ENCODE data around the gene BANP.
"Not testable (repeated sequence)": the region's sequence is repeated elsewhere in the genome, so short reads cannot be mapped to it uniquely, and the experiment has no call there.

Gene BANP

DNA sequence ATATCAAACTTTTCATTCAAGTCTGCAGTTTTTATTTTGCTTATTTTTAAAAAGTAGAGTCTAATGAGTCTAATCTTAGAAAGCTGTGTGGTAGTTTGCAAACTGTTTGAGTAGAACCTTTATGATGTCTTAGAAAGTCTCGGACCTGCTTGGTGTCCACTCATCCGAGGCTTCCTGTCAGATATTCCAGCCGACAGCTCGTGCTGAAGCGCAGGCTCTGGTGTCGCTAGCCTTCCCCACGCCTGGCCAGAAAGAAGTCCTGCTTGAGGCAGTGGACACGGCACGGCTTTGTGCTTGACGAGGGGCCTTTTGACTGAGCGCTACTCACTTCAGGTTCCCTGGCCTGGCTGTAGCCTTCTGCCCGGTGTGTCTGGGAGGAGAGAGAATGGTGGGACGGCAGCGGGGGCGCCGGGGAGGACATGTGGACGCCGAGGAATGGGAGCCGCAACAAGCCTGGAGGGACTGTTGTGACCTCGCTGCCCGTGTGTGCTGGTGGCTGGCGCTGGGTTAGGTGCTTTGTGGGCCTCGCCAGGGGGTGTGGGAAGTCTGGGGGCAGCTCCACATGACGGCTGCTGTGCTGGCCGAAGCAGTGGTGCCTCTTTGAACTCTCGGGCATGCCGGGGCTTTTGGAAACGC lies 33.5 kb downstream of the BANP start:
- TF ChIP-seq, protein P1, sequence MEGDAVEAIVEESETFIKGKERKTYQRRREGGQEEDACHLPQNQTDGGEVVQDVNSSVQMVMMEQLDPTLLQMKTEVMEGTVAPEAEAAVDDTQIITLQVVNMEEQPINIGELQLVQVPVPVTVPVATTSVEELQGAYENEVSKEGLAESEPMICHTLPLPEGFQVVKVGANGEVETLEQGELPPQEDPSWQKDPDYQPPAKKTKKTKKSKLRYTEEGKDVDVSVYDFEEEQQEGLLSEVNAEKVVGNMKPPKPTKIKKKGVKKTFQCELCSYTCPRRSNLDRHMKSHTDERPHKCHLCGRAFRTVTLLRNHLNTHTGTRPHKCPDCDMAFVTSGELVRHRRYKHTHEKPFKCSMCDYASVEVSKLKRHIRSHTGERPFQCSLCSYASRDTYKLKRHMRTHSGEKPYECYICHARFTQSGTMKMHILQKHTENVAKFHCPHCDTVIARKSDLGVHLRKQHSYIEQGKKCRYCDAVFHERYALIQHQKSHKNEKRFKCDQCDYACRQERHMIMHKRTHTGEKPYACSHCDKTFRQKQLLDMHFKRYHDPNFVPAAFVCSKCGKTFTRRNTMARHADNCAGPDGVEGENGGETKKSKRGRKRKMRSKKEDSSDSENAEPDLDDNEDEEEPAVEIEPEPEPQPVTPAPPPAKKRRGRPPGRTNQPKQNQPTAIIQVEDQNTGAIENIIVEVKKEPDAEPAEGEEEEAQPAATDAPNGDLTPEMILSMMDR (conservative IDR thresholded peaks at IDR 0.05; ENCODE audit: low read depth, low read length), result no peak
- no peak overlapping the region for H3K9ac ChIP-seq
- H2AFZ ChIP-seq (ENCODE audit: low read depth), result no peak overlapping the region
- H3K36me3 ChIP-seq (ENCODE audit: insufficient read depth), result no peaks in the 10 kb centered on the region
- H4K20me1 ChIP-seq (ENCODE audit: insufficient read depth), result no peaks in the 10 kb centered on the region
- H3K4me2 ChIP-seq, result no peak overlapping the region
- no peaks in the 10 kb centered on the region for H3K4me1 ChIP-seq (ENCODE audit: low read depth, poor library complexity, severe bottlenecking)
- H3K27ac ChIP-seq, result no peak overlapping the region
- no peak overlapping the region for H3K4me3 ChIP-seq (IDR thresholded peaks at IDR 0.05; ENCODE audit: insufficient read depth, low read depth, low read length)
- H3K27me3 ChIP-seq (ENCODE audit: insufficient read depth, low read depth), result no peaks in the 10 kb centered on the region
- no peaks in the 10 kb centered on the region for H3K79me2 ChIP-seq (ENCODE audit: insufficient read depth, low read depth)

DNA sequence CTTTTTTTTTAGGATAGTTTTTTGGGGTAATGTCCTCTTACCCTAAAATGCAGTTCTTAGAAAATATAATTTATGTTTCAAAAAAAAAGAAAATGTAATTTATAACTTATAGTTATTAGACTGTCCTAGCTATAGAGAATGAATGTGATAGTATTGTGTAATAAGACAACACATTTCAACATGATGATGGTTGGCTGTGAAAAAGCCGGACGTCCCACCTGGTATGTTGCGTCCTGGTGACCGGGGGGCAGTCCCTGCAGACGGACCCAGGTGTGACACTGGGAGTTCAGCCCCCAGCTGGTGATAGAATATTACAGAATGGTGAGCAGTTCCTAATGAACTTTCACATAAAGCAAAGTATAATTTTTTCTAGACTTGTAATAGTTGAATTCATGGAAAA lies 34.3 kb downstream of the BANP start:
- not testable (repeated sequence) for H3K27me3 ChIP-seq (ENCODE audit: insufficient read depth, low read depth); H3K79me2 ChIP-seq (ENCODE audit: insufficient read depth, low read depth); H3K4me2 ChIP-seq; H3K4me3 ChIP-seq (IDR thresholded peaks at IDR 0.05; ENCODE audit: insufficient read depth, low read depth, low read length); H3K9ac ChIP-seq; H4K20me1 ChIP-seq (ENCODE audit: insufficient read depth); H3K36me3 ChIP-seq (ENCODE audit: insufficient read depth); H3K4me1 ChIP-seq (ENCODE audit: low read depth, poor library complexity, severe bottlenecking); H2AFZ ChIP-seq (ENCODE audit: low read depth); H3K27ac ChIP-seq

DNA sequence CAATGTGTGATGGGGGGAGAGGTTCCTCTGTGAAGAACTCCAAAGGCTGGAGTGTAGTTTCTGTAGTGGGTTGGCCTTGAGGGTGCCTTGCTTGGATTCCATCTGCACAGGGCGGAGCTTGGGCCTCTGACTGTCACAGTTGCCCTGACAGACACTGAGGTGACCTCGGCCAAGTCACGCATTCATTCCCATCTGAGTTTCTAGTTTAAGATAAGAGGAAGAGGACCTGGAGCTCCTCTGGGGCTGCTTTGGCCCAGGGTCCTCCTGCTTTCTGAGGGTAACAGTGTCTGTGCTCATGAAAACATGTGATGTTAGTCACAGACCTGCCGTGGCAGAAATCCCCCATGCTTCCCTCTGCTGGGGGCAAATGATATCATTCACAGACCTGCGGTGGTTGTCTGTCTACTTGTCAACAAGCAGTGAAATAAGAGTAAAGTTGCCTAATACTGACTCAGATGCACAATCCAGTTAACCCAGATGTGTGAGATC lies 35.2 kb downstream of the BANP start:
- H3K27ac ChIP-seq, H3K4me2 ChIP-seq: not testable (repeated sequence)

DNA sequence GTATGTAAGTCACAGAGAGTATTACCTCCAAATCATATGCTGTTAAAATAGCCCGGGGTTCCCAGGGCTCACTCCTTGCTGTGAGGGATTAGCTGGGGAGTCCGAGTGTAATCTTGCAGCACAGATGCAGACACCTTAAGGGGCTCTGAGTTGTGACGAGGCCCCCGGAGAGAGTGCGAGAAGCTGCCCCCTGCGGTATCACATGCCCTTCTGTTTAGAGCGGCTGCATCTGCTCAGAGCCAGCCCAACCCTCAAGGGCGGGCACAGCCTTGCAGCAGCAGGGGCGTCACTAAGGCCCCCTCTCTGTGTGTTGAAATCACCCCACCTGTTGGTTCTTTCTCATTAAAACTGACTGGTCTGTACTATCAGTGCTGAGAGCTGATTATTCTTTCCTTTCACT lies 37.4 kb downstream of the BANP start:
- not testable (repeated sequence) for H4K20me1 ChIP-seq (ENCODE audit: insufficient read depth); H3K4me2 ChIP-seq; H3K4me3 ChIP-seq (IDR thresholded peaks at IDR 0.05; ENCODE audit: insufficient read depth, low read depth, low read length); H3K4me1 ChIP-seq (ENCODE audit: low read depth, poor library complexity, severe bottlenecking); H3K27me3 ChIP-seq (ENCODE audit: insufficient read depth, low read depth); H3K36me3 ChIP-seq (ENCODE audit: insufficient read depth); H3K9ac ChIP-seq; H2AFZ ChIP-seq (ENCODE audit: low read depth); H3K27ac ChIP-seq; H3K79me2 ChIP-seq (ENCODE audit: insufficient read depth, low read depth)

More for the DNA sequence above, 35.2 kb downstream of the BANP start:
- not testable (repeated sequence) for H3K4me1 ChIP-seq (ENCODE audit: low read depth, poor library complexity, severe bottlenecking); H3K4me3 ChIP-seq (IDR thresholded peaks at IDR 0.05; ENCODE audit: insufficient read depth, low read depth, low read length); H3K9ac ChIP-seq; H4K20me1 ChIP-seq (ENCODE audit: insufficient read depth); H3K27me3 ChIP-seq (ENCODE audit: insufficient read depth, low read depth); H3K36me3 ChIP-seq (ENCODE audit: insufficient read depth); H3K79me2 ChIP-seq (ENCODE audit: insufficient read depth, low read depth); H2AFZ ChIP-seq (ENCODE audit: low read depth)

DNA sequence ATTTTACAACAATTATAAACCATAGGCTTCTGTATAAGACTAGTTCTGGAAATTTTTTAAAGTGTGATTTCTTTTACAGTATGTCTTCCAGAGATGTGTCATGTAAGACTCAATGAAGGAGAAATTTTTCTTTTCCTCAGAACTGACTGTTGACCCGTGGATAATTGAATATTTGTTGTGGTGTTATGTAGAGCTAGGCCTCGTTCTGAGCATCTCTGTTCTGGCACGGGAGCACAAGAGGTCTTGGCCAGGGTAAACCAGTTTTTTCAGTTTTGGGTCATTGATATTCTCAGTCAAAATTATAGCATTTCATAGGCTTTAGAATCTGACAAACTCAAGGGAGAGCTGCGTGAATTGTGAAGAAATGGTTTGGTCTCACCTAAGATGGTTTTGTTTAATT lies 39.0 kb downstream of the BANP start:
- H3K27ac ChIP-seq; H3K27me3 ChIP-seq (ENCODE audit: insufficient read depth, low read depth); H3K36me3 ChIP-seq (ENCODE audit: insufficient read depth); H3K4me2 ChIP-seq; H3K4me3 ChIP-seq (IDR thresholded peaks at IDR 0.05; ENCODE audit: insufficient read depth, low read depth, low read length); H3K4me1 ChIP-seq (ENCODE audit: low read depth, poor library complexity, severe bottlenecking); H4K20me1 ChIP-seq (ENCODE audit: insufficient read depth); H3K9ac ChIP-seq; H3K79me2 ChIP-seq (ENCODE audit: insufficient read depth, low read depth); H2AFZ ChIP-seq (ENCODE audit: low read depth): not testable (repeated sequence)

DNA sequence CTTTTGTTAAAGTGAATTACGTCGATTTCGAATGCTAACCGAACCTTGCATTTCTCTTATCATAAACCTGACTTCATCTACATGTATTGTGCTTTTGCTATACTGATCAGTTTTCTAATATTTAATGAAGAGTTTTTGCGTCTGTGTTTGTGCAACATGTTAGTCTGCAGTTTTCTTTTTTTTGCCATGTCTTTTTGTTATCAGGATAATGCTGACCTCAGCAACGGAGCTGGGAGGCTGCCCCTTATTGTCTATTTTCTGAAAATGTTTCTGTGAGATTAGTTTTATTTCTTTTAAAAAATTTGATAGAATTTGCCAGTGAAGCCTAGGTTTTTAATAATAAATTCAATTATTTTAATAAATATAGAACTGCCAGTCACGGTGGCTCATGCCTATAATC lies 40.9 kb downstream of the BANP start:
- H3K4me1 ChIP-seq (ENCODE audit: low read depth, poor library complexity, severe bottlenecking); H3K27me3 ChIP-seq (ENCODE audit: insufficient read depth, low read depth); H4K20me1 ChIP-seq (ENCODE audit: insufficient read depth); H3K4me2 ChIP-seq; H3K36me3 ChIP-seq (ENCODE audit: insufficient read depth); H3K9ac ChIP-seq; H3K27ac ChIP-seq; H2AFZ ChIP-seq (ENCODE audit: low read depth); H3K4me3 ChIP-seq (IDR thresholded peaks at IDR 0.05; ENCODE audit: insufficient read depth, low read depth, low read length); H3K79me2 ChIP-seq (ENCODE audit: insufficient read depth, low read depth): not testable (repeated sequence)

DNA sequence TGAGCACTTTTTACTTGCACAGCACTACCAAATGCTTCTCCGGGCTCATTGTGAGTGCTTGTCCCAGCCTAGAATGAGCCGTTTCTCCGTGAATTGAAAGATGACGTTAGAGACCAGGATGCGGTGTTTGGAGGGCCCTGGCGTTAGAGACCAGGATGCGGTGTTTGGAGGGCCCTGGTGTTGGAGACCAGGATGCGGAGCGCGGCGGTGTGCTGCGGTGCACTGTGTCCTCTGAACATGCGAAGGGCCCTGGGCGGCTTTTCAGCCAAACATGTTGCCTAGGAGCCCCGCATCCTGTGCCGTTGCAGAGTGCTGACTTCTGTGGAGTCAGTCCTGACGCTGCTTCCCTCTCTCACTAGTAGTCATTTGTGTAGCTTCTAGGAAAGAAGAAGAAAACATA lies 42.7 kb downstream of the BANP start:
- Histone ChIP-seq H3K4me1 (ENCODE audit: low read depth, poor library complexity, severe bottlenecking) (no peaks in the 10 kb centered on the region), H3K4me2 (no peak overlapping the region), H3K27ac (no peak overlapping the region), H3K27me3 (ENCODE audit: insufficient read depth, low read depth) (no peaks in the 10 kb centered on the region), H3K79me2 (ENCODE audit: insufficient read depth, low read depth) (no peaks in the 10 kb centered on the region), H2AFZ (ENCODE audit: low read depth) (no peak overlapping the region), H4K20me1 (ENCODE audit: insufficient read depth) (no peaks in the 10 kb centered on the region), H3K9ac (no peak overlapping the region), H3K4me3 (IDR thresholded peaks at IDR 0.05; ENCODE audit: insufficient read depth, low read depth, low read length) (no peak overlapping the region), H3K36me3 (ENCODE audit: insufficient read depth) (no peaks in the 10 kb centered on the region)
- TF ChIP-seq, protein P1 (conservative IDR thresholded peaks at IDR 0.05; ENCODE audit: low read depth, low read length), result no peak

All from KMS-11 (cell line).